HG03378 (cell line): ENCODE results near the gene IL36G.

Experiments used
- ATAC-seq: cut with Tn5 transposase; IDR thresholded peaks from one replicate; pipeline ENCODE4 v1.9.1; 2021; ENCODE audit warnings: mild to moderate bottlenecking, moderate library complexity; ENCODE audit not compliant: unreplicated experiment

Gene IL36G

GRCh38 chr2:113015655-113016054, 37.8 kb downstream of the IL36G start:
- no peak for ATAC-seq

- no peak for ATAC-seq
These were observed 40.7 kb downstream of the IL36G start for GRCh38 chr2:113018509-113018908.

- no peak for ATAC-seq
These were observed 43.5 kb downstream of the IL36G start for GRCh38 chr2:113021312-113021711.

- no peak for ATAC-seq
These were observed 47.0 kb downstream of the IL36G start for GRCh38 chr2:113024764-113025163.

- no peak for ATAC-seq
These were observed 47.9 kb downstream of the IL36G start for GRCh38 chr2:113025737-113026136.

GRCh38 chr2:113027691-113028090, 49.9 kb downstream of the IL36G start:
- ATAC-seq: no peak

GRCh38 chr2:113028112-113028511, 50.3 kb downstream of the IL36G start:
- ATAC-seq: no peak

GRCh38 chr2:113032737-113033136, 54.9 kb downstream of the IL36G start:
- ATAC-seq: no peak

- ATAC-seq: no peak
These were observed 56.2 kb downstream of the IL36G start for GRCh38 chr2:113034016-113034415.
